ENCODE data around the gene COL26A1.

Gene COL26A1

GRCh38 chr7:101511965-101512364, 149.3 kb downstream of the COL26A1 start:
- H2BK120ac ChIP-seq (ENCODE audit: low read depth, low read length) = no peak overlapping the region
- WGBS (ENCODE audit: extremely low coverage, insufficient coverage, low lambda C conversion rate) = no CpG with 5 or more reads among the region's 5 CpGs

DNA sequence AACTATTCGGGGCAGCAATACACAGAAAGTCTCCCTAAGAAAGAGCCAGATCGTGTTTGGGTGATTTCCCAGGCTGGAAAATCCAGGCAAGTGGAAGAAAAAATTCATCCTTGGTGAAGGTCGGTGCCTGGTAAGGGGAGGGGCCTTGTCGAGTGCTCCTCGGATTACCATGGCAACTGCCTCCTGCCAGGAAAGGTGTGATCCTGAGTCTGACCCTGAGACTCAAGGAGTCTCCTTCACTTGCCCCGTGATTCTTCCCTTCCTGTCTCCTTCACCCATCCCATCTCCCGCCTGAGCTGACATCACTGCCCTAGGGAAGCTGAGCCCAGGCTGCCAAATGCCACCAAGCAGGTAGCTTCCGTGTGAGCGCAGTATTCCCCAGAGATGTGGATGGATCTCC, 154.2 kb downstream of the COL26A1 start:
- Histone ChIP-seq H2BK120ac (ENCODE audit: low read depth, low read length) (no peak overlapping the region), H4K8ac (ENCODE audit: low read depth, low read length) (no peak overlapping the region), H3K23ac (ENCODE audit: low read length) (no peak overlapping the region), H3K9ac (ENCODE audit: low read length) (no peak overlapping the region), H2AK5ac (ENCODE audit: low read length) (no peak overlapping the region), H3K4me3 (ENCODE audit: low read length) (no peak overlapping the region), H3K27me3 (ENCODE audit: insufficient read depth, low read length, poor library complexity) (no peaks in the 10 kb centered on the region), H3K79me1 (ENCODE audit: low read length) (no peaks in the 10 kb centered on the region), H3K4me1 (ENCODE audit: control insufficient read depth, low read depth, low read length) (no peaks in the 10 kb centered on the region), H3K79me2 (ENCODE audit: control insufficient read depth, insufficient read depth, low read length) (no peaks in the 10 kb centered on the region), H3K4me2 (ENCODE audit: low read length) (no peak overlapping the region), H3K18ac (ENCODE audit: low read length) (no peak overlapping the region), H2BK15ac (replicated peaks; ENCODE audit: low read depth) (no peak overlapping the region), H4K5ac (ENCODE audit: low read length) (no peak overlapping the region), H3K56ac (ENCODE audit: low read length) (no peak overlapping the region), H3K4ac (ENCODE audit: low read depth, low read length) (no peak overlapping the region), H2BK5ac (ENCODE audit: low read length) (no peak overlapping the region), H3K27ac (ENCODE audit: low read depth, low read length) (no peak overlapping the region), H3K36me3 (ENCODE audit: control insufficient read depth, insufficient read depth, low read length) (no peaks in the 10 kb centered on the region)
- peak; percentile 66 for DNase-seq
- WGBS (ENCODE audit: extremely low coverage, insufficient coverage, low lambda C conversion rate) = no CpG with 5 or more reads among the region's 9 CpGs

More at GRCh38 chr7:101511965-101512364, 149.3 kb downstream of the COL26A1 start:
- Histone ChIP-seq H2BK5ac (ENCODE audit: low read length) (no peak overlapping the region), H3K4me1 (ENCODE audit: control insufficient read depth, low read depth, low read length) (no peaks in the 10 kb centered on the region), H2AK5ac (ENCODE audit: low read length) (no peak overlapping the region), H3K4ac (ENCODE audit: low read depth, low read length) (no peak overlapping the region), H3K18ac (ENCODE audit: low read length) (no peak overlapping the region), H4K8ac (ENCODE audit: low read depth, low read length) (no peak overlapping the region), H3K23ac (ENCODE audit: low read length) (no peak overlapping the region), H3K79me1 (ENCODE audit: low read length) (no peaks in the 10 kb centered on the region), H3K4me3 (ENCODE audit: low read length) (no peak overlapping the region), H3K79me2 (ENCODE audit: control insufficient read depth, insufficient read depth, low read length) (no peaks in the 10 kb centered on the region), H2BK15ac (replicated peaks; ENCODE audit: low read depth) (no peak overlapping the region), H3K36me3 (ENCODE audit: control insufficient read depth, insufficient read depth, low read length) (no peaks in the 10 kb centered on the region), H3K27me3 (ENCODE audit: insufficient read depth, low read length, poor library complexity) (no peaks in the 10 kb centered on the region), H4K5ac (ENCODE audit: low read length) (no peak overlapping the region), H3K4me2 (ENCODE audit: low read length) (no peak overlapping the region), H3K27ac (ENCODE audit: low read depth, low read length) (no peak overlapping the region), H3K56ac (ENCODE audit: low read length) (no peak overlapping the region), H3K9ac (ENCODE audit: low read length) (no peak overlapping the region)
- no peak for DNase-seq

- H3K36me3 ChIP-seq (ENCODE audit: control insufficient read depth, insufficient read depth, low read length) = no peaks in the 10 kb centered on the region
- no peaks in the 10 kb centered on the region for H3K4me1 ChIP-seq (ENCODE audit: control insufficient read depth, low read depth, low read length)
- H3K4ac ChIP-seq (ENCODE audit: low read depth, low read length) = no peak overlapping the region
- H3K79me2 ChIP-seq (ENCODE audit: control insufficient read depth, insufficient read depth, low read length) = no peaks in the 10 kb centered on the region
- DNase-seq = no peak
- H2BK5ac ChIP-seq (ENCODE audit: low read length) = no peak overlapping the region
- no peak overlapping the region for H3K4me2 ChIP-seq (ENCODE audit: low read length)
- no peak overlapping the region for H3K56ac ChIP-seq (ENCODE audit: low read length)
- no peak overlapping the region for H3K18ac ChIP-seq (ENCODE audit: low read length)
- no peak overlapping the region for H3K9ac ChIP-seq (ENCODE audit: low read length)
- H3K79me1 ChIP-seq (ENCODE audit: low read length) = no peaks in the 10 kb centered on the region
- no peaks in the 10 kb centered on the region for H3K27me3 ChIP-seq (ENCODE audit: insufficient read depth, low read length, poor library complexity)
- no peak overlapping the region for H4K8ac ChIP-seq (ENCODE audit: low read depth, low read length)
- H3K27ac ChIP-seq (ENCODE audit: low read depth, low read length) = no peak overlapping the region
- H3K23ac ChIP-seq (ENCODE audit: low read length) = no peak overlapping the region
- H2BK15ac ChIP-seq (replicated peaks; ENCODE audit: low read depth) = no peak overlapping the region
- H2BK120ac ChIP-seq (ENCODE audit: low read depth, low read length) = no peak overlapping the region
- no CpG with 5 or more reads among the region's 10 CpGs for WGBS (ENCODE audit: extremely low coverage, insufficient coverage, low lambda C conversion rate)
- H4K5ac ChIP-seq (ENCODE audit: low read length) = no peak overlapping the region
- H2AK5ac ChIP-seq (ENCODE audit: low read length) = no peak overlapping the region
- no peak overlapping the region for H3K4me3 ChIP-seq (ENCODE audit: low read length)
Observed at GRCh38 chr7:101517304-101517703, 154.6 kb downstream of the COL26A1 start.

- H2BK15ac ChIP-seq (replicated peaks; ENCODE audit: low read depth) = no peak overlapping the region
- no peak overlapping the region for H3K27ac ChIP-seq (ENCODE audit: low read depth, low read length)
Observed at GRCh38 chr7:101518336-101518735, 155.7 kb downstream of the COL26A1 start.

DNA sequence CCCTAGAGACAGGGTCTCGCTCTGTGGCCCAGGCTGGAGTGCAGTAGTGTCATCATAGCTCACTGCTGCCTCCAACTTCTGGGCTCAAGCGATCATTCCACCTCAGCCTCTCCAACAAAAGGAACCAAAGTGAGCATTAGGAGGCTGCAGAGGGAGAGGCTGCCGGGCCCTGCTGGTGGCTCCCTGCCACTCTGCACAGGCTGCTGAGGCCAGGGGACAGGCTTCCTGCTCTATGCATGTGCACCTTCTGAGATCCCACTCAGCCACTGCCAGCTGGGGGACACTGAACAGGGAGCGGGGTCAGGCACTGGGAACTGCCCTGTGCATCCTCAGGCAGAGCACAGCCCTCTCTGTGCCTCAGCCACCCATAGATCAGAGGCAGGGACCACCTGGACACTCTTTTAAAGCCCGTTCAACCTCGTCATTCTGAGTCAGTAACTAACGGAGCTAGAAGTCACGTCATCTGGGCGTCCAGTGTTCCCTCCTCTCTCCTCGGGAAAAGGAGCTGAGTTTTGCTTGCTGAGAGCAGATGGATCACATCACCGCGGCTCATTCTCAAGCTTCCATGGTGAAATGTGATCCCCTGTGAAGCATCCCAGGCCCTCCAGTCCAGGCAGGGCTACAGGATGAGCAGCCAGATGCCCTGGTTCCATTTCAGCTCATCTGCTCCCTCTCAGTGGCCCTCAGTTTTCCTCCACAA, 156.8 kb downstream of the COL26A1 start:
- Histone ChIP-seq H3K27me3 (ENCODE audit: insufficient read depth, low read length, poor library complexity) (no peaks in the 10 kb centered on the region), H3K23ac (ENCODE audit: low read length) (no peak overlapping the region), H3K79me2 (ENCODE audit: control insufficient read depth, insufficient read depth, low read length) (no peaks in the 10 kb centered on the region), H3K4me2 (ENCODE audit: low read length) (no peak overlapping the region), H4K8ac (ENCODE audit: low read depth, low read length) (no peak overlapping the region), H2BK120ac (ENCODE audit: low read depth, low read length) (no peak overlapping the region), H2BK5ac (ENCODE audit: low read length) (no peak overlapping the region), H3K27ac (ENCODE audit: low read depth, low read length) (no peak overlapping the region), H3K36me3 (ENCODE audit: control insufficient read depth, insufficient read depth, low read length) (no peaks in the 10 kb centered on the region), H2AK5ac (ENCODE audit: low read length) (no peak overlapping the region), H3K4me3 (ENCODE audit: low read length) (no peak overlapping the region), H3K9ac (ENCODE audit: low read length) (no peak overlapping the region), H3K4me1 (ENCODE audit: control insufficient read depth, low read depth, low read length) (no peaks in the 10 kb centered on the region), H2BK15ac (replicated peaks; ENCODE audit: low read depth) (no peak overlapping the region), H3K4ac (ENCODE audit: low read depth, low read length) (no peak overlapping the region), H3K56ac (ENCODE audit: low read length) (no peak overlapping the region), H3K79me1 (ENCODE audit: low read length) (no peaks in the 10 kb centered on the region), H3K18ac (ENCODE audit: low read length) (no peak overlapping the region), H4K5ac (ENCODE audit: low read length) (no peak overlapping the region)
- no CpG with 5 or more reads among the region's 12 CpGs for WGBS (ENCODE audit: extremely low coverage, insufficient coverage, low lambda C conversion rate)
- DNase-seq = no peak

More at GRCh38 chr7:101518336-101518735, 155.7 kb downstream of the COL26A1 start:
- H4K5ac ChIP-seq (ENCODE audit: low read length) = no peak overlapping the region
- no peak for DNase-seq
- H3K79me1 ChIP-seq (ENCODE audit: low read length) = no peaks in the 10 kb centered on the region
- H3K9ac ChIP-seq (ENCODE audit: low read length) = no peak overlapping the region
- no peaks in the 10 kb centered on the region for H3K36me3 ChIP-seq (ENCODE audit: control insufficient read depth, insufficient read depth, low read length)
- H3K4me2 ChIP-seq (ENCODE audit: low read length) = no peak overlapping the region
- H3K4ac ChIP-seq (ENCODE audit: low read depth, low read length) = no peak overlapping the region
- no peak overlapping the region for H3K23ac ChIP-seq (ENCODE audit: low read length)
- H3K56ac ChIP-seq (ENCODE audit: low read length) = no peak overlapping the region
- H3K18ac ChIP-seq (ENCODE audit: low read length) = no peak overlapping the region
- no peaks in the 10 kb centered on the region for H3K79me2 ChIP-seq (ENCODE audit: control insufficient read depth, insufficient read depth, low read length)
- H2BK120ac ChIP-seq (ENCODE audit: low read depth, low read length) = no peak overlapping the region
- no CpG with 5 or more reads among the region's 9 CpGs for WGBS (ENCODE audit: extremely low coverage, insufficient coverage, low lambda C conversion rate)
- H3K27me3 ChIP-seq (ENCODE audit: insufficient read depth, low read length, poor library complexity) = no peaks in the 10 kb centered on the region
- H4K8ac ChIP-seq (ENCODE audit: low read depth, low read length) = no peak overlapping the region
- no peaks in the 10 kb centered on the region for H3K4me1 ChIP-seq (ENCODE audit: control insufficient read depth, low read depth, low read length)
- no peak overlapping the region for H2BK5ac ChIP-seq (ENCODE audit: low read length)
- H2AK5ac ChIP-seq (ENCODE audit: low read length) = no peak overlapping the region
- no peak overlapping the region for H3K4me3 ChIP-seq (ENCODE audit: low read length)

- no CpG with 5 or more reads among the region's 5 CpGs for WGBS (ENCODE audit: extremely low coverage, insufficient coverage, low lambda C conversion rate)
- Histone ChIP-seq H3K4me2 (ENCODE audit: low read length) (no peak overlapping the region), H4K8ac (ENCODE audit: low read depth, low read length) (no peak overlapping the region), H3K79me1 (ENCODE audit: low read length) (no peaks in the 10 kb centered on the region), H2BK15ac (replicated peaks; ENCODE audit: low read depth) (no peak overlapping the region), H3K23ac (ENCODE audit: low read length) (no peak overlapping the region), H3K27ac (ENCODE audit: low read depth, low read length) (no peak overlapping the region), H3K9ac (ENCODE audit: low read length) (no peak overlapping the region), H2BK120ac (ENCODE audit: low read depth, low read length) (no peak overlapping the region), H3K56ac (ENCODE audit: low read length) (no peak overlapping the region), H3K4me1 (ENCODE audit: control insufficient read depth, low read depth, low read length) (no peaks in the 10 kb centered on the region), H3K27me3 (ENCODE audit: insufficient read depth, low read length, poor library complexity) (no peaks in the 10 kb centered on the region), H3K4me3 (ENCODE audit: low read length) (no peak overlapping the region), H3K4ac (ENCODE audit: low read depth, low read length) (no peak overlapping the region), H2BK5ac (ENCODE audit: low read length) (no peak overlapping the region), H3K36me3 (ENCODE audit: control insufficient read depth, insufficient read depth, low read length) (no peaks in the 10 kb centered on the region), H2AK5ac (ENCODE audit: low read length) (no peak overlapping the region), H3K18ac (ENCODE audit: low read length) (no peak overlapping the region), H3K79me2 (ENCODE audit: control insufficient read depth, insufficient read depth, low read length) (no peaks in the 10 kb centered on the region), H4K5ac (ENCODE audit: low read length) (no peak overlapping the region)
- DNase-seq = no peak
Observed at GRCh38 chr7:101521430-101521925, 158.8 kb downstream of the COL26A1 start.

Data from mesendoderm (in vitro differentiated cells).